Measurements from ENCODE around the gene GOLT1A.

The GOLT1A gene

GRCh38 chr1:204216880-204217647, 3.3 kb upstream of the GOLT1A start:
- DNase-seq: no peak

GRCh38 chr1:204216236-204216635, 2.4 kb upstream of the GOLT1A start:
- DNase-seq: no peak

- no peak for DNase-seq
Observed at GRCh38 chr1:204212715-204213114, 1.1 kb downstream of the GOLT1A start.

GRCh38 chr1:204211046-204211445, 2.7 kb downstream of the GOLT1A start:
- no peak for DNase-seq

GRCh38 chr1:204207136-204207616, 6.6 kb downstream of the GOLT1A start:
- DNase-seq: peak; percentile 59

GRCh38 chr1:204206121-204206520, 7.7 kb downstream of the GOLT1A start:
- DNase-seq: no peak

DNA sequence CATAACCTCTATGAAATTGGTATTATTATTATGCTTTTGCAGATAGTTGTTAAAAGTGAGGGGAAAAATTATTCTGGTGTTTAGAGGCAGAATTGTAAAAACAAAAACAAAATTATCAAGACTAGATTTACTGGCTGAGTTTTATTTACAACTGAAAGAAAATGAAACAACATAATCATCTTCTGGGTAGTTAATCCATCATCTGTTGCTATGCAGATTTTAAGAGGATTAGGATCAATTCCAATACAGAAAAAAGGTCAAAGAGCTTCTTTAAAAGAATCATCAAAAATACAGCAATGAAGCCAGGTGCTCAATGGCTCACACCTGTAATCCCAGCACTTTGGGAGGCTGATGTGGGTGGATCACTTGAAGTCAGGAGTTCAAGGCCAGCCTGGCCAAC, 8.3 kb downstream of the GOLT1A start:
- no peak for DNase-seq

- DNase-seq: no peak
Observed at GRCh38 chr1:204204944-204205343, 8.8 kb downstream of the GOLT1A start.

DNA sequence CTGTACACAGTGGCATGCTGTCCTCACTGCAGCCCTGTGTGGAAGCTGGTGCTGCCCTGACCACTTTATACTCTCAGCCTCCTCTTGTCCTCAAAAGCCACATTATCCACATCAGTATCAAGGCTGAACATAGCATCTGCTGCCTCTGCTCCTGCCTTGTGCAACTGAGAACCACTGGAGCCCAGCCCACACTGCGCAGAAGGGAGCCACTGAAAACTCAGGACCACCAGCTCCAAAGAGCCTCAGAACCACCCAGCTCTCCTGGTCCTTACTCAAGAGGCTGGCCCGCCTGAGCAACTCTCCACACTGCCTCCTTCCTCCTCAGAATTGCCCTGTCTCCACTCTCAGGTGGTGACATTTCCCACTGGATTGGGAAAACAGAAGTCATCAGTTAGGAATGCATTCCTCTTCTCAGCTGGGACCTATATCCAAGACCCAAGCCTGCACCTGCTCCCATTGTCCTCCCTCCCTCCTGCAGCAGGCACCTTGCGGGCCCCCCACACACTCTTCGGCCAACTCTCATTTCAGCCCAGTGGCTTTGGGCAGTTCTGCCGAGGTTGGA, 10.5 kb downstream of the GOLT1A start:
- DNase-seq: no peak

DNA sequence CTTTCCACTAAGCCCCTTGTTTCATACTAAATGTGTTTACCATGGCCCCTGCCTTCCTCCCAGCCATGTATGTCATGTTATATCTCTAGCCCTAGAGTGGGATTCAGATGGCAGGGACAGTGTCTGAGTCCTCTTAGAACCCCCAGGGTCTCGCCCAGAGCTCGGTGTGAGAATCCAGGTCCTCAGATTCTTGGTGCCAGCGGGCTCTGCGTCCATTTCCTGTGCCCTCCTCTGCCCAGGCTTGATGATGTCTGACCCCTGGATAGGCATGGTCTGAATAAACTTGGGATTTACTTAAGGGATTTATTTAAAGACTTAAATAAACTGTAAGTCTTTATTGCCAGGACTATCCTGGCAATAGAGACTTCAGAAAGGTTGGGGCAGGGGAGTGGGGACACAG, 11.3 kb downstream of the GOLT1A start:
- no peak for DNase-seq

GRCh38 chr1:204201348-204202040, 12.3 kb downstream of the GOLT1A start:
- DNase-seq: no peak

DNA sequence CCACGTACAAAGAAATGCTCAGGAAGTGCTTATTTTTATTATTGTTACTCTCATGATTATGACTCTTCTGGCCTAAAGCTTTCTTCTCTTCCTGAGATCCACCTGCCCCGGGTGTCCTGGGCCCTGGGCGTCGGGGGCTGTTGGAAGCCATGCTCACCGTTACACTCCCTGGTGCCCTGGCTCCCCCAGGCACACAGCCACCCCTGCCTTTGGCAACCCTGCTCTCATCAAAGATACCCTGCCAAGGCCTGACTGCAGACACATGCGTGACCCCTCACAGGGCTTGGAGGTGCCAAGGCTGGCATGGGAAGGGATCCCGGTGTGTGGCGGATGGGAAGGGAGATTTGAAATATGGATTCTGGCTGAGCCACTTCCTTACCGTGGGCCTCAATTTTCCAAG, 14.2 kb downstream of the GOLT1A start:
- no peak for DNase-seq

DNA sequence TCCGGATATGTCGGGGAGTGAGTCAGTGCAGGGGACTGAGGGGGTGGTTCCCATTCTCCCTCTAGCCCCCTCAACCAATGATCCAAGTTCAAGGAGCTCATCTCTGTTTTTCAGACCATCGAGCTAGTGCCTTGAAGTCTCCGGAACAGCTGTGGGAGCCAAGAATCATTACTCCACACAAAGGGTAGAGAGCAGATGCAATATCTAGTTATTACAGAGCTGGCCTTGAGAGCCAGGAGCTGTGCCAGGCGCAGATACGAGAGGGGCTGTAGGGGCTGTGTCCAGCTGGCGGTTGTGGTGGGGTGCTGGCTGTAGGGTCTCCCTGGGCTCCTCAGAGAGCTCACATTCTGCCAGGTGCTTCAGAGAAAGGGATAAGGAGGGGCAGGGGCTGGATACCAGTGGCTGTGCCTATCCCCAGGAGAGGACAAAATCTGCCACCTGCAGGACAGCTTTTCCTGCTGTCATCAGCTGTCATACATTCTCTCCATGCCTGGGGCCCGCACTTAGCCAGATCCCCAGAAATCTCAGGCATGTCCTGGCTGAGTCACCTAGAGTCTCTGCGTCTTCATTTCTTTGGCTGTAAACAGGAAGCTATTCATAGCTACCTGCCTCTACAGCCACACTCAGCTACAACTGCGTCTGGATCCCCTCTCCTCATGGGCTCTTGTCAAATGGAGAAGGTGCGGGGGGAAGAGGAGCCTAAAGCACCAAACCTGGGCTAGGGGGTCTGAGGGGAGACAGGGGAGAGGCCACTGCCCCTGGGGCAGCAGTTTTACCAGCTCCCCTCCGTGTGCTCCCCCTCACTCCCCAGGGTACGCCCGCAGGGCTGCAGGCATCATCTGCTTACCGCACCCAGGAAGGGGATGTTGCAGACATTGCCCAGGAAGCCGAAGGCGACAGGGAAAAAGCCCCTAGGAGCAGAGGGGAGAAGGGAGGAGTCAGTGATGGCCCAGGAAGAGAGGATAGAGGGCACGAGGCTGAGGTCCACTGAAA, 15.1 kb downstream of the GOLT1A start:
- DNase-seq: no peak

DNA sequence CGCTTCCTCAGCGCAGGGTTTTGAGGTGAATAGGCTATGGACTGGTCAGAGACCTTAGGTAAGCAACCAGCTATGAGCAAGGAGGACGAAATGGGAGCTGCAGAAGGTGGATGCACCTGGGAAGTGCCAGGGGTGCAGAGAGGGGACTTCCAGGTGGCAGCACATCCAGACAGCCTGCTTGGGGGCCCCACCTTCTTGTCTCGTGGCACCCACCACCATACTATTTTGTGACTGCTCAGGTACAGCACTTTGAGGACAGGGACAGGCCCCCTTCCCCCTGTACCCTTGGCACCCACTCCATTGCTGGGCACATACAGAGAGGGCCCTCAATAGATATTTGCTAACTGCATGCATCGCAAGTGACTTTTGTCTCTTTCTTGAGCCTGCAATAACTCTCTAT, 16.7 kb downstream of the GOLT1A start:
- DNase-seq: no peak

- DNase-seq: no peak
Observed at GRCh38 chr1:204196068-204196795, 17.6 kb downstream of the GOLT1A start, which contains the start of gene KISS1. Gene KISS1, minus strand, starts transcription at chr1:204196491. Its CDS starts 3,615 bp downstream, at chr1:204192876.

DNA sequence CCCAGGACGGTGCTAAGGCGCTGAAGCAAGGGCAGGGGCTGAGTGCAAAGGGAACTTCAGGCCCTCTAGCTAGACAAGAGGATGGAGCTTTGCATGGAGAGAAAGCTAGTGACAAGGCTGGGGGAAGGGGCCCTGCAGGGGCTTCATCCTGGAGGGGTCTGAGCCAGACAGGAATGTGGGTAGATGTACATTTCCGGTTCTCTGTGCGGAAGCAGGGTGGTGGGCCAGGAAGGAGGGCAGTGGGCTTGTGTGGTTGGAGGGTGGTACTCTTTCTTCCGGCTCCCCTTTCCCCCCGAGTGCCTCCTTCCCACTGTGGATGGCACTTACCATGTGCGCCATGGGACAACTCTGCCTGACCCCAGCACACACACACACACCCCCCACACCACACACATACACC, 19.0 kb downstream of the GOLT1A start:
- no peak for DNase-seq

DNA sequence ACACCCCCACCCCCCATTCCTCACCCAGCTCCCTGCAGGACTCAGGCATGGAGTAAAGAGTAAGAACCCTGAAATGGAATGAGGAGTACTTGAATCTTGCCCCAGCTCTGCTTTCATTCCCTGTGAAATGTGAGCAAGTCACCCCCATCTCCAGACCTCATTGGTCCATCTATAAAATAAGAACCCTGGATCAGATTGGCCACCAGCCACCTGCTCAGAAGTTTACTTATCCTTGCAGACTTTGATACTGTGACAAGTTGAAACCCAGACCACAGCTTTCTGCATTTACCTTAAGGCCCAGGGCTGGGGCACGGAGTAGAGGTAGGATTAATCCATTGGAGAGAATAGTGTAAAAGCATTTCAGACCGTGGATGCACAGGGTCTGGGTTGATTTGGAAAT, 19.7 kb downstream of the GOLT1A start:
- no peak for DNase-seq

DNA sequence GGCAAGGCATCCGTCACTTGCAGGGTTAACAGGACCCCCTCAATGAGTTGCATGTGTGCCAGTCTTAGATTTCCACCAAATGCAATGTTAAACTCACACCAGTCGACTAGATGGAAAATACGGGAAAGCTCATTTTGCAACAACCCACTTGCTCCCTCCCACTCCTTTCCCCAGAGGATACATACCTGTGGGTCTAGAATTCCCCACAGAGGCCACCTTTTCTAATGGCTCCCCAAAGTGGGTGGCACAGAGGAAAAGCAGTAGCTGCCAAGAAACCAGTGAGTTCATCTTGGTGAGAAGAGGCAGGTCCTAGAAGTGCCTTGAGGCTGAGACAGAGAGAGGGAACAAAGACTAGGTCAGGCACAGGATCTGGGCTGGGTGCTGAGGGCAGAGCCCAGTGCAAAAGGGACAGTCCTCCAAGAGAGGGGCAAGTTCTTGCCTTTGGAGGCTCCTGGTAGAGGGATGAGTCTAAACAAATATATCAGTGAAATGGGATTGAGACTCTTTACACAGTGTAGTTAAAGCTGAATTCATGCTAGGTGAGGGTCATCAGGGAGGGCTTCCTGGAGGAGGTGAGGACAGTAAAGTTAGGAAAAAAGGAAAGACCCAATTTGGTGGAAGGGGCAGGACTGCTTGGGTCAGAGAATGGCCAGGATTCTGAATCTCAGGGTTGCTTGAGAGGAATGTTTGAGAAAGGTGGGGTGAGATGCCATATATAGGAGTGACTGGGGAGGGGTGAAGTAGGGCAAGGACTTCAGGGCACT, 21.0 kb downstream of the GOLT1A start:
- DNase-seq: no peak

DNA sequence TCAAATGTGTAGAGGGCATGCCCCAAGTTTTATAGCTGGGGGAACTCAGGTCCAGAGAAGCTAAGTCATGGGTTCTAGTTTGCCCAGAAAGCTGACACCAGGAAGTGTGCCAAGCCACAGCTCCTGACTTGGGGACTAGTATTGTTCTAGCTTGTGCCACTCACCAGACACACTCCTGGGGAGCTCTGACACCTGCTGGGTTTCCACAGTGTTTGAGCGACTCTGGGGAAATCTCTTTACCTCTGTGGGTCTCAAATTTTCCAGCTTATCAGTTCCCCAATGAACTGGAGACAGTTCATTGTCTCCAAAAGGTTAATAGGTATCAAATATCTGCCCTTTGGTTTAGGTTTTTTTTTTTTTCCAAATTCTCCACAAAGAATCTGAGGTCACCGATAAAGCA, 21.7 kb downstream of the GOLT1A start:
- no peak for DNase-seq

- no peak for DNase-seq
Observed at GRCh38 chr1:204191456-204191855, 22.3 kb downstream of the GOLT1A start.
